GM06990 (cell line): ENCODE measurements around the gene DNAJB11.
"Not testable (repeated sequence)": the region's sequence is repeated elsewhere in the genome, so short reads cannot be mapped to it uniquely, and the experiment has no call there.

Experiments used
- DNase-seq: peaks from one replicate; pipeline ENCODE4 v3.0.0-alpha.2; 2011; ENCODE audit not compliant: insufficient read length; ENCODE audit errors: extremely low read depth
- H3K27me3 ChIP-seq: replicated peaks from 2 replicates; pipeline ENCODE4 v1.6.0; 2011; ENCODE audit warnings: low read length; ENCODE audit not compliant: control insufficient read depth, insufficient read depth
- H3K36me3 ChIP-seq: 2 replicates; pipeline ENCODE4 v1.5.1; 2011; ENCODE audit warnings: low read length; ENCODE audit not compliant: control insufficient read depth, insufficient read depth
- H3K4me3 ChIP-seq: replicated peaks from 2 replicates; pipeline ENCODE4 v1.5.1; 2011; ENCODE audit warnings: low read depth, mild to moderate bottlenecking, control low read depth, low read length
- TF ChIP-seq, protein P1 (sequence below): IDR thresholded peaks from 2 replicates; pipeline ENCODE4 v1.5.1; 2011; ENCODE audit warnings: low read length, control low read depth, mild to moderate bottlenecking, inconsistent platforms; ENCODE audit not compliant: insufficient read depth, poor library complexity, severe bottlenecking

DNAJB11 gene

DNA sequence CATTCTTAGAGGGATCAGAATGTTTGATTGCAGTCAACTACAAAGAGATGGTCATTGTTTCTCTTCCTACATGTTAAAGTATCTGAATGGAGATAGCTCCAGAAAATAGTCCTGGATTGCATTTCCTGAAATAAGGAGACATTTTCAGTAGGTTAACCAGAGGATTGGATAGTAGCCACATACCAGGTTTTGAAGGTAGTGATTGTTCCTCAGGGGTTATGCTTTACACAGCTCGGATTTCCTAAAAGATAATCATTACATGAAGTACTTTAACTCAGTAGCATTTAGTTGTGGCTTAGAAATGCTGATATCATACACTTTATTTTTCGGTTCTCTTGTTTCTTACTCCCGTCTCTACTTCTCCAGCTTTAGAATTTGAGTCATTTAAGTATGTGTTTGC is 10.3 kb downstream of the DNAJB11 start:
- no peaks in the 10 kb centered on the region for H3K27me3 ChIP-seq
- TF ChIP-seq, protein P1, sequence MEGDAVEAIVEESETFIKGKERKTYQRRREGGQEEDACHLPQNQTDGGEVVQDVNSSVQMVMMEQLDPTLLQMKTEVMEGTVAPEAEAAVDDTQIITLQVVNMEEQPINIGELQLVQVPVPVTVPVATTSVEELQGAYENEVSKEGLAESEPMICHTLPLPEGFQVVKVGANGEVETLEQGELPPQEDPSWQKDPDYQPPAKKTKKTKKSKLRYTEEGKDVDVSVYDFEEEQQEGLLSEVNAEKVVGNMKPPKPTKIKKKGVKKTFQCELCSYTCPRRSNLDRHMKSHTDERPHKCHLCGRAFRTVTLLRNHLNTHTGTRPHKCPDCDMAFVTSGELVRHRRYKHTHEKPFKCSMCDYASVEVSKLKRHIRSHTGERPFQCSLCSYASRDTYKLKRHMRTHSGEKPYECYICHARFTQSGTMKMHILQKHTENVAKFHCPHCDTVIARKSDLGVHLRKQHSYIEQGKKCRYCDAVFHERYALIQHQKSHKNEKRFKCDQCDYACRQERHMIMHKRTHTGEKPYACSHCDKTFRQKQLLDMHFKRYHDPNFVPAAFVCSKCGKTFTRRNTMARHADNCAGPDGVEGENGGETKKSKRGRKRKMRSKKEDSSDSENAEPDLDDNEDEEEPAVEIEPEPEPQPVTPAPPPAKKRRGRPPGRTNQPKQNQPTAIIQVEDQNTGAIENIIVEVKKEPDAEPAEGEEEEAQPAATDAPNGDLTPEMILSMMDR, result no peak
- no peak for DNase-seq
- H3K36me3 ChIP-seq, result peaks cover 13% of the 10 kb centered on the region
- H3K4me3 ChIP-seq, result no peak overlapping the region

GRCh38 chr3:186582541-186582940 is 12.0 kb downstream of the DNAJB11 start:
- H3K4me3 ChIP-seq, result no peak overlapping the region
- no peak for DNase-seq
- no peaks in the 10 kb centered on the region for H3K27me3 ChIP-seq
- TF ChIP-seq, protein P1, result no peak
- H3K36me3 ChIP-seq, result peaks cover 11% of the 10 kb centered on the region

DNA sequence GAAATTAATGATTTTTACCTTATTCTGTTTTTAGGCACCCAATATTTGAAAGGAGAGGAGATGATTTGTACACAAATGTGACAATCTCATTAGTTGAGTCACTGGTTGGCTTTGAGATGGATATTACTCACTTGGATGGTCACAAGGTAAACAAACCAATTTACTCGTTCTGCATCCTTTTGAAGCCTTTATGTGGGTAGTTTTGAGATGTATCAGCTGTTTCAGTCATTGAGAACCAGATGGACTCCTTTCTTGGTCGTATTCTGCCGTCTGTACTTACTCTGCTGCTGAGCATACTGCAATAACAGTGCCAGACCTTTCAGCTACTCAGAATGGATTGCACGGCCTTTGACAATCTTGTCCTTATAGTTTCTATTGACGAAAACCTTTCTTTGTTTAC is 13.3 kb downstream of the DNAJB11 start:
- peaks cover 11% of the 10 kb centered on the region for H3K36me3 ChIP-seq
- no peak for DNase-seq

DNA sequence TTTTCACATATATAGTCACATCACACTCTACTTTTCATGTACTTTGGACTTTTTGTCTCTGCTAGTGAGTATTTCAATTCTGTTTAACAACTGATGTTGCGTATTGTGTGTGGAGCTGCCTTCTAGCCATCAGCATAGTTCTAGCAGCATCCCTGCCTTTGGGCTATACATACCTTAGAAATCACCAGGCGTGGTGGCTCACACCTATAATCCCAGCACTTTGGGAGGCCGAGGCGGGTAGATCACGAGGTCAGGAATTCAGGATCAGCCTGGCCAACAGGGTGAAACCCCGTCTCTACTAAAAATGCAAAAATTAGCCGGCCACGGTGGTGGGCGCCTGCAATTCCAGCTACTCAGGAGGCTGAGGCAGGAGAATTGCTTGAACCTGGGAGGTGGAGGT is 15.7 kb downstream of the DNAJB11 start:
- not testable (repeated sequence) for H3K27me3 ChIP-seq, H3K36me3 ChIP-seq, DNase-seq, H3K4me3 ChIP-seq

More for the DNA sequence above, 13.3 kb downstream of the DNAJB11 start:
- H3K4me3 ChIP-seq, result no peak overlapping the region
- TF ChIP-seq, protein P1, result no peak
- no peaks in the 10 kb centered on the region for H3K27me3 ChIP-seq

GRCh38 chr3:186587183-186587582 is 16.7 kb downstream of the DNAJB11 start:
- Histone ChIP-seq H3K27me3 (no peaks in the 10 kb centered on the region), H3K4me3 (no peak overlapping the region), H3K36me3 (peaks cover 8% of the 10 kb centered on the region)
- DNase-seq, result no peak
- TF ChIP-seq, protein P1, result no peak

DNA sequence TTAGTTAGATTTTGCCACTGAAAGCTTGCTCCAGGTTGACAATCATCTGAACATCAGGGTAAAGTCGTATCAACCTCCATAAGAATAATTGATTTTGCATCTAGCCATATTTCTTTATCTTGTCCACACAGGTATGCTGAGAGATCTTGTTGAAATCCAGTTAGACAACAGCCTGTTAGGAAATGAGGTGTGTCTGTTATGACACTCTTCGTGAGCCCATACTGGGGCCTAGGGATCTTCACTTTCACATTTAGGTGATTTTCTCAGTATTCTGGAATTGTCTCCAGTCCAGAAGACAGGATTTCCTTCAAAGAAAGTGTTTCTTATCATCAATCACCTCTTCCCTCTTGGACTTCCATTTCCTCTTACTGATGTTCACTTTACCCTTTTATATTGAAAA is 18.1 kb downstream of the DNAJB11 start:
- Histone ChIP-seq H3K27me3 (no peaks in the 10 kb centered on the region), H3K36me3 (peaks cover 8% of the 10 kb centered on the region), H3K4me3 (no peak overlapping the region)
- DNase-seq, result no peak
- TF ChIP-seq, protein P1, result no peak
